IMR-90 (cell line): ENCODE results near the gene RNFT2. TPM values are rescaled to one million over a fixed set of nuclear protein-coding genes. Genes with fewer than 3 reads are reported as not detected.

Experiments used
- ATAC-seq: fragments of 200-7000 bp; cut with Tn5 transposase; 2 replicates; pipeline ENCODE4 v1.9.1; 2020; ENCODE audit warnings: low read depth, mild to moderate bottlenecking, moderate library complexity
- BruUV-seq: library from RNA; stranded (reverse); fragments of 400-500 nt; replicated peaks from 2 replicates; lab custom pipeline; 2021; lab: Mats Ljungman, UMichigan
- CTCF ChIA-PET: fragments of 300-600 bp; formaldehyde crosslinking; extraction: SDS; loops from one replicate; lab custom pipeline; 2021; ENCODE audit warnings: antibody characterized with exemption; lab: Yijun Ruan, JAX
- POLR2A ChIA-PET: fragments of 300-600 bp; sonication (Branson Sonifier 250); formaldehyde crosslinking; loops from one replicate; lab custom pipeline; 2022; ENCODE audit warnings: antibody characterized with exemption; ENCODE audit not compliant: unreplicated experiment; lab: Charles Lee
- DNase-seq: peaks from one replicate; pipeline ENCODE4 v3.0.0; 2013
- H2AFZ ChIP-seq: replicated peaks from 2 replicates; pipeline ENCODE3; 2013; ENCODE audit warnings: low read length, mild to moderate bottlenecking; ENCODE audit not compliant: poor library complexity
- H2AK5ac ChIP-seq: 2 replicates; pipeline ENCODE4 v1.6.1; 2013; ENCODE audit warnings: low read depth, low read length, inconsistent platforms
- H2AK9ac ChIP-seq: replicated peaks from 2 replicates; pipeline ENCODE3; 2013; ENCODE audit warnings: mild to moderate bottlenecking, low read depth, low read length, moderate library complexity; ENCODE audit not compliant: poor library complexity
- H2BK120ac ChIP-seq: 2 replicates; pipeline ENCODE4 v1.6.1; 2013; ENCODE audit warnings: low read depth, low read length, inconsistent platforms
- H2BK15ac ChIP-seq: 3 replicates; pipeline ENCODE4 v1.6.1; 2013; ENCODE audit warnings: low read depth, low read length, inconsistent platforms
- H2BK20ac ChIP-seq: 2 replicates; pipeline ENCODE4 v1.6.1; 2013; ENCODE audit warnings: low read depth, mild to moderate bottlenecking, inconsistent platforms, low read length, moderate library complexity
- H2BK5ac ChIP-seq: 2 replicates; pipeline ENCODE4 v1.6.1; 2013; ENCODE audit warnings: mild to moderate bottlenecking, low read depth, low read length, inconsistent platforms; ENCODE audit not compliant: poor library complexity, severe bottlenecking
- H3K14ac ChIP-seq: replicated peaks from 2 replicates; pipeline ENCODE4 v1.6.1; 2013; ENCODE audit warnings: low read depth, low read length, inconsistent platforms
- H3K18ac ChIP-seq: 2 replicates; pipeline ENCODE4 v1.6.1; 2013; ENCODE audit warnings: low read depth, low read length, control low read depth
- H3K23ac ChIP-seq: 2 replicates; pipeline ENCODE4 v1.6.1; 2013; ENCODE audit warnings: low read depth, low read length, inconsistent platforms
- H3K27ac ChIP-seq: 2 replicates; pipeline ENCODE4 v1.5.1; 2013; ENCODE audit warnings: mild to moderate bottlenecking, control low read depth, low read length; ENCODE audit not compliant: insufficient read depth
- H3K27me3 ChIP-seq: 2 replicates; pipeline ENCODE4 v1.6.1; 2013; ENCODE audit warnings: low read length; ENCODE audit not compliant: control insufficient read depth, insufficient read depth
- H3K36me3 ChIP-seq: 2 replicates; pipeline ENCODE4 v1.6.1; 2013; ENCODE audit warnings: low read length, mixed read lengths; ENCODE audit not compliant: control insufficient read depth, insufficient read depth
- H3K4ac ChIP-seq: 2 replicates; pipeline ENCODE4 v1.6.1; 2013; ENCODE audit warnings: low read depth, low read length, inconsistent platforms
- H3K4me1 ChIP-seq: 2 replicates; pipeline ENCODE4 v1.6.1; 2013; ENCODE audit warnings: low read length, mixed read lengths; ENCODE audit not compliant: control insufficient read depth, insufficient read depth
- H3K4me2 ChIP-seq: 2 replicates; pipeline ENCODE4 v1.6.1; 2013; ENCODE audit warnings: low read depth, mild to moderate bottlenecking, control low read depth, low read length, moderate library complexity
- H3K4me3 ChIP-seq: 2 replicates; pipeline ENCODE4 v1.5.1; 2013; ENCODE audit warnings: low read depth, mild to moderate bottlenecking, control low read depth, low read length, moderate library complexity; ENCODE audit not compliant: insufficient read depth
- H3K56ac ChIP-seq: 2 replicates; pipeline ENCODE4 v1.6.1; 2013; ENCODE audit warnings: low read length, inconsistent platforms; ENCODE audit not compliant: insufficient read depth; ENCODE audit errors: extremely low read depth
- H3K79me1 ChIP-seq, 2 experiments: 2 replicates each; pipeline ENCODE4 v1.6.1; 2013; ENCODE audit warnings: low read length in 2 of 2, inconsistent platforms in 1 of 2, low read depth in 1 of 2
- H3K9ac ChIP-seq: 2 replicates; pipeline ENCODE4 v1.6.1; 2013; ENCODE audit warnings: low read depth, low read length, control low read depth
- H3K9me1 ChIP-seq: 2 replicates; pipeline ENCODE4 v1.6.1; 2013; ENCODE audit warnings: low read length, inconsistent platforms; ENCODE audit not compliant: insufficient read depth
- H3K9me3 ChIP-seq: 2 replicates; pipeline ENCODE4 v1.6.1; 2013; ENCODE audit warnings: low read length; ENCODE audit not compliant: control insufficient read depth, insufficient read depth
- H4K20me1 ChIP-seq: 2 replicates; pipeline ENCODE4 v1.6.1; 2013; ENCODE audit warnings: low read length, inconsistent platforms; ENCODE audit not compliant: insufficient read depth
- H4K5ac ChIP-seq: 2 replicates; pipeline ENCODE4 v1.6.1; 2013; ENCODE audit warnings: mild to moderate bottlenecking, low read depth, low read length, control low read depth
- H4K8ac ChIP-seq, 2 experiments: 2 replicates each; pipeline ENCODE4 v1.6.1; 2013; ENCODE audit warnings: low read depth in 2 of 2, low read length in 2 of 2, control low read depth in 1 of 2, inconsistent platforms in 1 of 2
- H4K91ac ChIP-seq: 2 replicates; pipeline ENCODE4 v1.6.1; 2013; ENCODE audit warnings: low read depth, low read length, inconsistent platforms; ENCODE audit not compliant: insufficient read depth
- BHLHE40 ChIP-seq: fragments of 150-350 bp; IDR thresholded peaks from 2 replicates; pipeline ENCODE4 v1.6.1; 2016; ENCODE audit warnings: mild to moderate bottlenecking, low read depth, low read length
- CEBPB ChIP-seq: IDR thresholded peaks from 2 replicates; pipeline ENCODE4 v1.6.1; 2012; ENCODE audit warnings: low read depth, low read length, improper control_type of control experiment
- CHD1 ChIP-seq: IDR thresholded peaks from 2 replicates; pipeline ENCODE4 v1.6.1; 2012; ENCODE audit warnings: low read depth, low read length, improper control_type of control experiment
- CTCF ChIP-seq: conservative IDR thresholded peaks from 2 replicates; pipeline ENCODE4 v1.5.1; 2012; ENCODE audit warnings: mild to moderate bottlenecking, low read depth, low read length, improper control_type of control experiment
- FOS ChIP-seq: fragments of 150-350 bp; IDR thresholded peaks from 2 replicates; pipeline ENCODE4 v1.6.1; 2016; ENCODE audit warnings: low read depth, low read length
- MAFK ChIP-seq: IDR thresholded peaks from 2 replicates; pipeline ENCODE4 v1.6.1; 2012; ENCODE audit warnings: low read depth, low read length, improper control_type of control experiment
- MAZ ChIP-seq: IDR thresholded peaks from 2 replicates; pipeline ENCODE4 v1.6.1; 2012; ENCODE audit warnings: low read depth, mild to moderate bottlenecking, low read length, improper control_type of control experiment, moderate library complexity, borderline replicate concordance
- MXI1 ChIP-seq: IDR thresholded peaks from 2 replicates; pipeline ENCODE4 v1.6.1; 2012; ENCODE audit warnings: low read depth, mild to moderate bottlenecking, low read length, moderate library complexity, borderline replicate concordance
- NFE2L2 ChIP-seq: fragments of 150-350 bp; IDR thresholded peaks from 2 replicates; pipeline ENCODE4 v1.6.1; 2016; ENCODE audit warnings: low read depth, mild to moderate bottlenecking, low read length
- POLR2A ChIP-seq: IDR thresholded peaks from 2 replicates; pipeline ENCODE4 v1.6.1; 2012; ENCODE audit warnings: mild to moderate bottlenecking, low read depth, low read length
- RAD21 ChIP-seq: IDR thresholded peaks from 2 replicates; pipeline ENCODE4 v1.6.1; 2012; ENCODE audit warnings: low read length, improper control_type of control experiment
- RCOR1 ChIP-seq: IDR thresholded peaks from 2 replicates; pipeline ENCODE4 v1.6.1; 2012; ENCODE audit warnings: mild to moderate bottlenecking, low read length, improper control_type of control experiment; ENCODE audit not compliant: insufficient replicate concordance
- RFX5 ChIP-seq: IDR thresholded peaks from 2 replicates; pipeline ENCODE4 v1.8.0; 2012; ENCODE audit warnings: low read depth, mild to moderate bottlenecking, low read length, moderate library complexity
- SMC3 ChIP-seq: fragments of 150-350 bp; IDR thresholded peaks from 2 replicates; pipeline ENCODE4 v1.6.1; 2016; ENCODE audit warnings: low read depth, mild to moderate bottlenecking, antibody characterized with exemption, low read length, moderate library complexity
- WGBS, 2 experiments: methylation state at CpG; one replicate each; pipeline versions ENCODE4 v1.1.5 to v1.1.7; 2013; ENCODE audit warnings: missing lambda C conversion rate in 2 of 2; ENCODE audit not compliant: insufficient read length in 1 of 2; ENCODE audit errors: extremely low coverage in 2 of 2; 5-methylcytosine and 5-hydroxymethylcytosine counted together
- dilution Hi-C: fragments of 300-500 bp; cut with HindIII; formaldehyde crosslinking; loops from one replicate; pipeline ENCODE4 v1.14.3; 2018; ENCODE audit warnings: low sequenced_read_pairs; ENCODE audit not compliant: unreplicated experiment
- in situ Hi-C: fragments of 300-500 bp; cut with MboI; formaldehyde crosslinking; loops from 3 replicates; pipeline ENCODE4 v1.14.3; 2019; ENCODE audit warnings: low sequenced_read_pairs, inconsistent platforms, mixed read lengths
- intact Hi-C: fragments of 100-400 bp; cut with micrococcal nuclease; formaldehyde crosslinking; loops from 2 replicates; pipeline ENCODE4 v1.10.0; 2022
- polyA plus RNA-seq, 3 experiments: library from polyadenylated mRNA; depleted of rRNA; stranded (reverse); fragments of >200 nt; gene quantifications; 2 replicates each; pipeline ENCODE4 v1.2.3, GENCODE V29; 2012; ENCODE audit warnings: low replicate concordance in 1 of 3
- total RNA-seq: library from RNA; depleted of rRNA; stranded (reverse); fragments of >200 nt; gene quantifications from 2 replicates; pipeline ENCODE4 v1.2.3, GENCODE V29; 2012
- TF ChIP-seq, protein P1 (sequence below): fragments of 150-350 bp; IDR thresholded peaks from 2 replicates; pipeline ENCODE4 v1.6.1; 2016; ENCODE audit warnings: low read depth, mild to moderate bottlenecking, low read length, moderate library complexity, borderline replicate concordance
- TF ChIP-seq, protein P2 (sequence below): fragments of 150-350 bp; IDR thresholded peaks from 2 replicates; pipeline ENCODE4 v1.6.1; 2017; ENCODE audit warnings: mild to moderate bottlenecking, antibody characterized with exemption, low read length, low read depth

RNFT2 gene
- total and polyA plus RNA-seq, 2 of the 4 experiments (the other 2 are of a cell fraction): 1.6 to 2.3 TPM

DNA sequence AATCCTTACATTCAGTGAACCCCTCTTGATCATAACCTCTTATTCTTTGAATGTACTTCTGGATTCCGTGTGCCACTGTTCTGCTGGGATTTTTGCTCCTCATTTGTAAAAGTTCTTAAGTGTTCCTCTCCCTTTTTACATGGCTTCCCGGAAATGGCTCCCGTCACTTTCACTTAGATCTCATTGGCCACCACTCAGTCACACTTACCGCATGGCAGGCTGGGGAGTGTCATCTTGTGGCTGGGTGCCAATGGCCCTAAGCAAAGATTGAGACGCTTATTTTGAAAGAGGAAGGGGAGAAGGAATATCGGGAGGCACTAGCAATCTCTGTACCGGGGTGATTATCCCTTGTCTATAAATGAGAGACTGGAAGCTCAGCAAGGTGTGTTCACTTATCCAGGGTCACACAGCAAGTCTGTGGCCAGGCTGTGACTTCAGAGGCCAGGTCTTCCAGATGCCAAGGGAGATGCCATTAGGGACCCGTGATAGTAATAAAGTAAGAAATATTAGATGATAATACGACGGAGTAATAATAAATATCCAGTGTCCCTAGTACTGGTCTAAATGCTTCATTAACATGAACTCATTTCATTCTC lies 68.8 kb downstream of the RNFT2 start:
- H2BK120ac ChIP-seq: no peak overlapping the region
- no peak overlapping the region for H3K56ac ChIP-seq
- peak; percentile 21; the same call in 1 of the 2 replicates for ATAC-seq
- TF ChIP-seq FOS (no peak), POLR2A (no peak), RAD21 (no peak), CTCF (no peak), MXI1 (no peak), CEBPB (no peak), RCOR1 (no peak), SMC3 (no peak), CHD1 (no peak), RFX5 (no peak), NFE2L2 (no peak), MAFK (no peak), BHLHE40 (no peak), MAZ (no peak)
- TF ChIP-seq, protein P1, sequence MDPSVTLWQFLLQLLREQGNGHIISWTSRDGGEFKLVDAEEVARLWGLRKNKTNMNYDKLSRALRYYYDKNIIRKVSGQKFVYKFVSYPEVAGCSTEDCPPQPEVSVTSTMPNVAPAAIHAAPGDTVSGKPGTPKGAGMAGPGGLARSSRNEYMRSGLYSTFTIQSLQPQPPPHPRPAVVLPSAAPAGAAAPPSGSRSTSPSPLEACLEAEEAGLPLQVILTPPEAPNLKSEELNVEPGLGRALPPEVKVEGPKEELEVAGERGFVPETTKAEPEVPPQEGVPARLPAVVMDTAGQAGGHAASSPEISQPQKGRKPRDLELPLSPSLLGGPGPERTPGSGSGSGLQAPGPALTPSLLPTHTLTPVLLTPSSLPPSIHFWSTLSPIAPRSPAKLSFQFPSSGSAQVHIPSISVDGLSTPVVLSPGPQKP: no peak
- TF ChIP-seq, protein P2, sequence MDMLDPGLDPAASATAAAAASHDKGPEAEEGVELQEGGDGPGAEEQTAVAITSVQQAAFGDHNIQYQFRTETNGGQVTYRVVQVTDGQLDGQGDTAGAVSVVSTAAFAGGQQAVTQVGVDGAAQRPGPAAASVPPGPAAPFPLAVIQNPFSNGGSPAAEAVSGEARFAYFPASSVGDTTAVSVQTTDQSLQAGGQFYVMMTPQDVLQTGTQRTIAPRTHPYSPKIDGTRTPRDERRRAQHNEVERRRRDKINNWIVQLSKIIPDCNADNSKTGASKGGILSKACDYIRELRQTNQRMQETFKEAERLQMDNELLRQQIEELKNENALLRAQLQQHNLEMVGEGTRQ: no peak
- H4K20me1 ChIP-seq: no peaks in the 10 kb centered on the region
- H2AK9ac ChIP-seq: no peak overlapping the region
- H3K18ac ChIP-seq: no peak overlapping the region
- BruUV-seq: no TSS peak
- POLR2A ChIA-PET: interaction anchor here (0.6 kb wide), 1 partner anchor 503 kb away, joined by 6 read pairs; no protein-coding TSS in a partner anchor
- WGBS, 2 experiments: no CpG with 5 or more reads among the region's 10 CpGs
- no peak overlapping the region for H3K27ac ChIP-seq
- H3K9me1 ChIP-seq: no peaks in the 10 kb centered on the region
- H2AFZ ChIP-seq: peak overlapping the region; percentile 63
- H3K4ac ChIP-seq: no peak overlapping the region
- H3K36me3 ChIP-seq: no peaks in the 10 kb centered on the region
- no peak overlapping the region for H2BK5ac ChIP-seq
- H3K14ac ChIP-seq: no peak overlapping the region
- H3K4me2 ChIP-seq: peak overlapping the region; percentile 67
- no peak overlapping the region for H3K23ac ChIP-seq
- H2AK5ac ChIP-seq: no peak overlapping the region
- no peak overlapping the region for H3K9ac ChIP-seq
- no peak overlapping the region for H4K8ac ChIP-seq
- H2BK15ac ChIP-seq: no peak overlapping the region
- in situ Hi-C loops: no loop called here
- no peaks in the 10 kb centered on the region for H3K9me3 ChIP-seq
- CTCF ChIA-PET: no interaction called here
- H3K4me3 ChIP-seq: no peak overlapping the region; the same call in 1 of the 2 replicates
- no peaks in the 10 kb centered on the region for H3K27me3 ChIP-seq
- no peaks in the 10 kb centered on the region for H3K79me1 ChIP-seq
- DNase-seq: peak; percentile 22
- no peak overlapping the region for H4K5ac ChIP-seq
- dilution Hi-C loops: no loop called here
- H4K91ac ChIP-seq: no peak overlapping the region
- no peak overlapping the region for H2BK20ac ChIP-seq
- H3K4me1 ChIP-seq: no peaks in the 10 kb centered on the region
- intact Hi-C loops: no loop called here
